Stomach smooth muscle (tissue), 2 donors: ENCODE data around the gene MUSTN1.

Experiments used
- H3K27ac ChIP-seq: one replicate; pipeline ENCODE4 v1.7.0; 2013; ENCODE audit warnings: mild to moderate bottlenecking, low read length, inconsistent platforms
- H3K27me3 ChIP-seq, 2 donors: one replicate each; pipeline ENCODE4 v1.7.0; 2013; ENCODE audit warnings: low read length in 2 of 2; ENCODE audit not compliant: insufficient read depth in 2 of 2, control insufficient read depth in 1 of 2
- H3K36me3 ChIP-seq, 2 donors: one replicate each; pipeline ENCODE4 v1.7.0; 2013; ENCODE audit warnings: low read length in 2 of 2; ENCODE audit not compliant: control insufficient read depth in 2 of 2, insufficient read depth in 2 of 2
- H3K4me1 ChIP-seq: one replicate; pipeline ENCODE4 v1.7.0; 2013; ENCODE audit warnings: low read length; ENCODE audit not compliant: control insufficient read depth, insufficient read depth
- H3K4me3 ChIP-seq, 2 donors: one replicate each; pipeline ENCODE4 v1.7.0; 2013; ENCODE audit warnings: low read length in 2 of 2
- H3K9ac ChIP-seq, 2 donors: one replicate each; pipeline ENCODE4 v1.7.0; 2013; ENCODE audit warnings: low read length in 2 of 2, mild to moderate bottlenecking in 1 of 2
- H3K9me3 ChIP-seq, 2 donors: one replicate each; pipeline ENCODE4 v1.7.0; 2013; ENCODE audit warnings: low read length in 2 of 2; ENCODE audit not compliant: control insufficient read depth in 2 of 2
- donor health status: healthy.
- donor health status: Pancreatic carcinoma.

The MUSTN1 gene

GRCh38 chr3:52792961-52793695 is 41.7 kb downstream of the MUSTN1 start:
- Histone ChIP-seq H3K36me3 (no peaks in the 10 kb centered on the region), H3K9me3 (no peaks in the 10 kb centered on the region), H3K4me3 (no peak overlapping the region), H3K4me1 (no peaks in the 10 kb centered on the region), H3K27me3 (no peaks in the 10 kb centered on the region), H3K9ac (no peak overlapping the region), H3K27ac (no peak overlapping the region)

GRCh38 chr3:52792413-52792812 is 42.4 kb downstream of the MUSTN1 start:
- H3K9me3 ChIP-seq, result no peaks in the 10 kb centered on the region
- H3K27me3 ChIP-seq, result no peaks in the 10 kb centered on the region
- H3K4me1 ChIP-seq, result no peaks in the 10 kb centered on the region
- no peak overlapping the region for H3K9ac ChIP-seq
- H3K4me3 ChIP-seq, result no peak overlapping the region
- no peaks in the 10 kb centered on the region for H3K36me3 ChIP-seq
- H3K27ac ChIP-seq, result no peak overlapping the region

GRCh38 chr3:52791928-52792327 is 42.9 kb downstream of the MUSTN1 start:
- H3K4me1 ChIP-seq, result no peaks in the 10 kb centered on the region
- no peaks in the 10 kb centered on the region for H3K36me3 ChIP-seq
- no peaks in the 10 kb centered on the region for H3K9me3 ChIP-seq
- no peak overlapping the region for H3K4me3 ChIP-seq
- no peaks in the 10 kb centered on the region for H3K27me3 ChIP-seq
- no peak overlapping the region for H3K27ac ChIP-seq
- H3K9ac ChIP-seq, result no peak overlapping the region

- H3K9me3 ChIP-seq, result no peaks in the 10 kb centered on the region
- no peak overlapping the region for H3K9ac ChIP-seq
- H3K27me3 ChIP-seq, result no peaks in the 10 kb centered on the region
- no peaks in the 10 kb centered on the region for H3K4me1 ChIP-seq
- H3K4me3 ChIP-seq, result no peak overlapping the region
- no peaks in the 10 kb centered on the region for H3K36me3 ChIP-seq
- no peak overlapping the region for H3K27ac ChIP-seq
Measured at GRCh38 chr3:52791366-52791765, 43.5 kb downstream of the MUSTN1 start.

DNA sequence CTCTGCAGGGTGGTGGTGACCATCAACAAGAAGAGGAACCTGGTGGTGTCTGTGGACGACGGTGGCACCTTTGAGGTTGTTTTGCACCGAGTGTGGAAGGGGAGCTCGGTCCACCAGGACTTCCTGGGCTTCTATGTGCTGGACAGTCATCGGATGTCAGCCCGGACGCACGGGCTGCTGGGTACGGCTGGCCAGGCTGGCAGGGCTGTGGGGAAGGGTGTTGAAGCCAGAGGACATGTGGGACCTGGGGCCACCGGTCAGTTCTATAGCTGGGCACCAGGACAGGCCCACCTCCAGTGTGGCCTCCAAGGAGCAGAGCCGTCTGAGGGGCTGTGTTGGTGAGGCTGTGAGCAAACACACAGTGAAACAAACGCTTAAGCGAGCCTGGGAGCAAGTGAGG is 44.1 kb downstream of the MUSTN1 start:
- H3K4me3 ChIP-seq, result no peak overlapping the region
- H3K27ac ChIP-seq, result no peak overlapping the region
- H3K27me3 ChIP-seq, result no peaks in the 10 kb centered on the region
- no peak overlapping the region for H3K9ac ChIP-seq
- H3K9me3 ChIP-seq, result no peaks in the 10 kb centered on the region
- H3K36me3 ChIP-seq, result no peaks in the 10 kb centered on the region
- no peaks in the 10 kb centered on the region for H3K4me1 ChIP-seq

DNA sequence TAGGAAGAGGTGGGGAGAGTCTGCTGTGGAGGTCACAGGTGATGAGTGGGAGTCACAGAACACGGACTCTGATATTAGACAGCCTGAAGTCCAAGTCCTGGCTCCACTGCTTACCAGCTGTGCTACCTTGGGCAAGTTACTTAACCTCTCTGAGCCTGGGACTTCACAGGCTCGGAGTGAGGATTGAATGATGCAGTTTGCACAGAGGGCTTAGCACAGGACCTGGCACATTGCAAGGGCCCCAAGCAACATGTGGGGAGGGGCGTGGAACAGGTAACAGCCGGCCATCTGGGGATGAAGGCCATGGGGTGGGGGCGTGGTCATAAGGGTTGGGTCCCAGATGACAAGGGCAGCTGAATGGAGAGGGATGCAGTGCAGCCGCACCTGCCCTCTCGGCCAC is 44.5 kb downstream of the MUSTN1 start:
- Histone ChIP-seq H3K4me1 (no peaks in the 10 kb centered on the region), H3K9ac (no peak overlapping the region), H3K4me3 (no peak overlapping the region), H3K9me3 (no peaks in the 10 kb centered on the region), H3K27ac (no peak overlapping the region), H3K36me3 (no peaks in the 10 kb centered on the region), H3K27me3 (no peaks in the 10 kb centered on the region)

GRCh38 chr3:52789746-52790040 is 45.1 kb downstream of the MUSTN1 start:
- Histone ChIP-seq H3K9me3 (no peaks in the 10 kb centered on the region), H3K27me3 (no peaks in the 10 kb centered on the region), H3K4me3 (no peak overlapping the region), H3K9ac (no peak overlapping the region), H3K27ac (no peak overlapping the region), H3K36me3 (no peaks in the 10 kb centered on the region), H3K4me1 (no peaks in the 10 kb centered on the region)

DNA sequence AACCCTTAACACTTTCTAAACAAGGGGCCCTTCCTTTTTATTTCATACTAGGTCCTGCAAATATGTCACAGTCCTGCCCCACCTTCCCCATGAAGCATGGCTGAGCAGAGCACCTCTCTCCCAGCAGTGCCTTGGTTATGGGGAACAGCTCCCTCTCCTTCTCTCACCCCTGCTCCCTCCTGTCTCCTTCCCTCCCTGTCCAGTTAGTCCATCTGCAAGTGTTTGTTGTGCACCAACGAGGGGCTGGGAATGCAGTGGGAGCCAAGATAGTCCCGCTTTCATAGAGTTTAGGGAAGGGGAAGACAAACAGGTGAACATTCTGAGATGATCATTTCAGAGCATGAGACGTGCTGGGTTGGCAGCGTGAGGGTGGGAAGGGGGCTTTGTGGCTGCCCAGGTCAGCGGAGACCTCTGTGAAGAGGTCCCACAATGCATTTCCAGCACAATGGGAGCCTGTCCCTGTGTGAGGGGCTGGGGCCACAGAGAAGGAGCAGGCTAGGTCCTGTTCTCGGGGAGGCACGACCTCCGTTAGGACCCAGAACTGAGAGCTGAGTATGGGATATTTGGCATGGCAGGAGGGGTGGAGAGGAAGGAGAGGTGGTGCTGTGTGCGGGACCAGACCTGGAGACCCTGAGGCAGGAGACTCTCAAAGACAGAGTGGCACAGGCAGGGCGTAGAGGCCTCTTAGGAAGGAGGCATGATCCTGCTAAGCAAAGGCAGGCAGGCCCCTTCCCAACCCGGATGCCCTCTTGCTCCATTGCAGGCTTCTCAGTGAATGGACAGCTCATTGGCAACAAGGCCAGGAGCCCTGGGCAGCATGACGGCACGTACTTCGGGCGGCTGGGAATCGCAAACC is 45.7 kb downstream of the MUSTN1 start:
- no peaks in the 10 kb centered on the region for H3K9me3 ChIP-seq
- no peak overlapping the region for H3K27ac ChIP-seq
- no peaks in the 10 kb centered on the region for H3K4me1 ChIP-seq
- no peaks in the 10 kb centered on the region for H3K27me3 ChIP-seq
- H3K4me3 ChIP-seq, result no peak overlapping the region
- H3K36me3 ChIP-seq, result no peaks in the 10 kb centered on the region
- no peak overlapping the region for H3K9ac ChIP-seq

- Histone ChIP-seq H3K9ac (no peak overlapping the region), H3K27me3 (no peaks in the 10 kb centered on the region), H3K4me3 (no peak overlapping the region), H3K9me3 (no peaks in the 10 kb centered on the region), H3K27ac (no peak overlapping the region), H3K36me3 (no peaks in the 10 kb centered on the region), H3K4me1 (no peaks in the 10 kb centered on the region)
Measured at GRCh38 chr3:52787672-52788625, 46.9 kb downstream of the MUSTN1 start.

DNA sequence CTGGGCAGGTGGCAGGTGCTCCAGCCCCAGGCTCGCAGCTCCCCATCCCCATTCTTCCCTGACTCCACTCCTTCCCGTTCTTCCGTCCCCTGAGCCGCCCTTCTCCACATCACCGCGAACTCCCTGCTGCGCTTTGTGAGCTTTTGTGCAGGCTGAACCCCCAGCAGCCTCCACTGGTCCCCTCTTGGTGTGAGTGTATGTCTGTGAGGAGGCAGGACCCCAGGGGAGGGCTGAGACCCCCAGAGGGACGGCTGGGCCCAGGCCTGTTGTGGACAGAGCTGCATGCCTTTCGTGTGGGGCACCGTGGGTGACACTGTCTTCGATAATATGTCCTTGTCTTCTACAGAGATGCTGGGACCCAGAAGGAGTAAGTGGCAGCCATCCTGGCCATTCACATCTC is 47.6 kb downstream of the MUSTN1 start:
- Histone ChIP-seq H3K9ac (no peak overlapping the region), H3K9me3 (no peaks in the 10 kb centered on the region), H3K4me1 (no peaks in the 10 kb centered on the region), H3K4me3 (no peak overlapping the region), H3K27me3 (no peaks in the 10 kb centered on the region), H3K36me3 (no peaks in the 10 kb centered on the region), H3K27ac (no peak overlapping the region)
